SH-SY5Y (cell line): Measurements from ENCODE around the gene CIDEA.

Experiments used
- GATA2 ChIP-seq: IDR thresholded peaks from 2 replicates; pipeline ENCODE4 v1.6.1; 2011; ENCODE audit warnings: mild to moderate bottlenecking, low read depth, low read length
- GATA3 ChIP-seq: IDR thresholded peaks from 2 replicates; pipeline ENCODE4 v1.6.1; 2011; ENCODE audit warnings: low read depth, mild to moderate bottlenecking, low read length, moderate library complexity

CIDEA gene

GRCh38 chr18:12306752-12307700 is 52.9 kb downstream of the CIDEA start:
- TF ChIP-seq GATA3 (no peak), GATA2 (no peak)

DNA sequence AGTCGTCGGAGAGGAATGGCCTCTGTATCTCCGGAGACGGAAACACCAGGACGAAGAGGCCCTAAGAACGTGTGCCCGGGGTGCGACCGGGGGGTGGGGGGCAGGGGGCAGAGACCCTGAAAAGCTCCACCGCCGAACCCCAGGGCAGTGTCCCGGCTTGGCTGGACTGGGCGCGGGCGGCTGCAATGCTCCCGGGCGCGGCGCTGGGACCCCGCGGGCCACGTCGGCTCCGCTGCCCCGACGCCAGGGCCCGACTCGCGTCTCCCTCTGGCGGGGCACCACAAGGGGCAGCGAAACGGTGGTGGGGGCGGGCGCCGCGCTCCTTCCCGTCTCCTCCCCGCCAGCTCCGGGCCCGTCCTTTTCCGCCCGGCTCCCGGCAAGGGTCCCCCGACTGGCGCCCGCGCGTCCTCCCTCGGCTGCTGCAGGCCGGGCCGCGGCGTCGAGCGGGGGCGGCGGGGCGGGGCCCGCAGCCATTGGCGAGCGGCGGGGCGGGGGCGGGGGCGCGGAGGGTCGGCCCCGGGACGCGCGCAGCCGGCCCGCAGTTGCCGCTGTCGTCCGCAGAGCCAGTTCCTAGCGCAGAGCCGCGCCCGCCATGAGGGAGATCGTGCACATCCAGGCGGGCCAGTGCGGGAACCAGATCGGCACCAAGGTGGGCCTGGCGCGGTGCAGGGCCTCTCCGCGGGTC is 53.7 kb downstream of the CIDEA start, which contains the start of gene TUBB6:
TUBB6 (plus strand) TSS at position 541 of the 685 bp plus-strand sequence; CDS start at position 593, 52 bp downstream.
- TF ChIP-seq GATA2 (no peak), GATA3 (no peak)

DNA sequence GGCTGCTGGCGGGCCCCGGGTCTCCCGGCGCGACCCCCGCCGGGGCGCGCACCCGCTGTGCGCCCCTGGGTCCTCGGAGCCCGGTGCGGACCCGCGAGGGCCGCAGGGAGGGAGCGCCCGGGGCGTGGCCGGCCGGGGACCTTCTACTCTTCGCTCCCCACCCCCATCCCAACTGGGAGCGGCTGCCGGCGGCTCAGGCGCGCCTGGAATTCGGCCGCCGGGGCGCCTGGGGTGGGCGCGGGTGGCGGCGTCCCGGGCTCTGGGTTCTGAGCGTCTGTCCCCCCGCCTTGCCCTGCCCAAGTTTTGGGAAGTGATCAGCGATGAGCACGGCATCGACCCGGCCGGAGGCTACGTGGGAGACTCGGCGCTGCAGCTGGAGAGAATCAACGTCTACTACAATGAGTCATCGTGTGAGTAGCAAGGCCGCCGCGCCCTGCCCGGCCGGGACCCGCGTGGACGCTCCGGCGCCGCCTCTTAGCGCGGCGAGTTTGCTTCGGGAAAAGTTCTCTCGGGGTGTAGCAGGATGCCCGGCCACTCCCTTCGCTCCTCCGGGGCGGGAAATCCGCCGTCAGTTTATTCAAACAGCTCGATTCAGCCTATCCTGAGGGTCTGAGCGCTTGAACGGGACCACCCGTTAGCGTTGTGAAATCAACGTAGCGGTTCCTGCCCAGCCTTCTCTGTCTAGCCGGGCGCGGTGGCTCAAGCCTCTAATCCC is 54.4 kb downstream of the CIDEA start:
- no peak for TF ChIP-seq GATA2
- TF ChIP-seq GATA3: no peak

DNA sequence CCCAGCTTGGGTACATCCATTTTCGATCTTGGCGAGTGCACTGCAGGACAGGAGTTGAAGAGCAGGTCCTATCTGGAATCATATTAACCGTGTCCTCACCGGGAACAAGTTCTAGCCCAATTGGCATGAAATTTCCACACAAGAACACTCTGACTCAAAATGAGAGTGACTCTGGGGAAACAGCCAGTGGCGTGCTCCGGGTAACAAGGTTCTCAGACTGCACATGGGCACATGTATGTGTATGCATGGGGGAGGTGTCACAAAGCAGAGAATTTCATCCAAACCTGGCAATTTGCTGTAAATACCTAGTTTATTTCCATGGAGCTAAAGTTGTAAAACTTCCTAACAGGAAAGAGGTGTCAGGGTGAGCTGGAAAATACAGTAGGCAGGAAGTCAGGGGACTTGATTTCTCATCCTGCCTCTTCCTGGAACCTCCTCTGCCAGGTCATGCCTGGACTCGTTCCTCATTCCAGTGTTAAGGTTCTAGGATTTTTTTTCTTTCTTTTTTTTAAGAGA is 55.6 kb downstream of the CIDEA start:
- no peak for TF ChIP-seq GATA2
- TF ChIP-seq GATA3: no peak

- TF ChIP-seq GATA3 (no peak), GATA2 (no peak)
Measured at GRCh38 chr18:12310762-12311161, 56.6 kb downstream of the CIDEA start.

DNA sequence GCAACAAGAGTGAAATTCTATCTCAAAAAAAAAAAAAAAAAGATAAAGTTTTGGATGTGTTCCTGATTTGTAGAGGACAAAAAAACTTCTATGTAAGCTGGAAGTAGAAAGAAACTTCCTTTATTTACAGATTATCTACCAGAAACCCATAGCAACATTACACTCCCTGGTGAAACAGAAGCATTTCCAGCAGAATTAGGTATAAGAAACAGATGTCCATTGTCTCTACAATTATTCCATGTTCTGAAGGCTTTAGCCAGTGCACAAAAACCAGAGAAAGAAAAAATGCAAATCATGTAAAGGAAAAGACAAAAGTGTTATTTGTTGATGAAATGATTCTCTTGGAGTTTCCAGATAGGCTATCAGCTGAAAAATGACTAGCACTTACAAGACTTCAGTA is 58.8 kb downstream of the CIDEA start:
- no peak for TF ChIP-seq GATA3
- TF ChIP-seq GATA2: no peak

- no peak for TF ChIP-seq GATA3
- no peak for TF ChIP-seq GATA2
Measured at GRCh38 chr18:12313530-12314245, 59.5 kb downstream of the CIDEA start.

DNA sequence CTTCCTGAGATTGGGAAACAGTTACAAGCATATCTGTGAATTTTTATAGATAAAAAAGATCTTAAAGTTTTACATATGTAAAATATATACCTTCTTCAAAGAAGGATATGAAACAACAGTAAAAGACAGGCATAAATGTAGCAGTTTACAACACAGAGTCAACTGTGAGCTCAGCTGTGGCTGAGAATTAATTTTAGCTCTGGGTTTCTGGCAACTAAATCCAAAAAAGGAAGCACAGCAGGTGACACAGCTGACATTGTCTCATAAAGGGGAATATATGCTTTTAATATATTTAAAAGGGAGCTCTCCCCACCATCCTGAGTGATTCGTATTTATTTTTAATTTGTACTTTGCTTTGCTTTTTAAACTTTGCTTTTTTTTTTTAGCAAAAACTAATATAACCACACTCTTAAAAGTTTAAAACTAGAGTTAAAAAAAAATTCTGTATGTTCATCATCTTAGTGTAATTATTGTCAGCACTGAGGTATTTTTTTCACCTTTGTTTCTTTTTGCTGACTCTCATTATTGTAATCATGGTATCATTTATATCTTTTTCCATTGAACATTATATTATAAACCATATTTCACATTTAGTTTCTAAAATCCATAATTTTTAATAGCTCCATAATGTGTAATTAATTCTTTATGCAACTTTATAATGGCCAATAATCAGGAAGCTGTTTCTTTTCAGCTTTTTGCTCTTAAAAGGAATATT is 60.6 kb downstream of the CIDEA start:
- TF ChIP-seq GATA3 (no peak), GATA2 (no peak)

- TF ChIP-seq GATA3 (no peak), GATA2 (no peak)
Measured at GRCh38 chr18:12315490-12315889, 61.3 kb downstream of the CIDEA start.

DNA sequence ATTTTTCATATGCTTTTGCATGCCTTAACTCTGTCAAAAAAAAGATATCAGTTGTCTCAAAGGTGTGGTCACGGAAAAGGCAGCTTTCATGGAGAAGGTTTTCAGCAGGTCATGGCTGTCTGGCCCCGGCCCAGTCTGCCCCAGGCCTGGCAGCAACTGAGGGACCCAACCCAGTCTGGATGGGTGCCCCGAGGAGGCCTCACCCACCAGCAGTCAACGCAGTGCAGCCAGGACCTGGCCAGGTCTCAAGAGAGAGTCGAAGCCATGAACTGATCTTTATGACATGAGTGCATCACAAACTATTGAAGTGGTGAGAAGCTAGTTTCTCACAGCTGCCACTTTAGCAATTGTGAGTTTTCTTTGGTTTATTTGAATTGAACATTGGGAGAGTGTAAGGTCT is 61.8 kb downstream of the CIDEA start:
- TF ChIP-seq GATA3 (no peak), GATA2 (no peak)

DNA sequence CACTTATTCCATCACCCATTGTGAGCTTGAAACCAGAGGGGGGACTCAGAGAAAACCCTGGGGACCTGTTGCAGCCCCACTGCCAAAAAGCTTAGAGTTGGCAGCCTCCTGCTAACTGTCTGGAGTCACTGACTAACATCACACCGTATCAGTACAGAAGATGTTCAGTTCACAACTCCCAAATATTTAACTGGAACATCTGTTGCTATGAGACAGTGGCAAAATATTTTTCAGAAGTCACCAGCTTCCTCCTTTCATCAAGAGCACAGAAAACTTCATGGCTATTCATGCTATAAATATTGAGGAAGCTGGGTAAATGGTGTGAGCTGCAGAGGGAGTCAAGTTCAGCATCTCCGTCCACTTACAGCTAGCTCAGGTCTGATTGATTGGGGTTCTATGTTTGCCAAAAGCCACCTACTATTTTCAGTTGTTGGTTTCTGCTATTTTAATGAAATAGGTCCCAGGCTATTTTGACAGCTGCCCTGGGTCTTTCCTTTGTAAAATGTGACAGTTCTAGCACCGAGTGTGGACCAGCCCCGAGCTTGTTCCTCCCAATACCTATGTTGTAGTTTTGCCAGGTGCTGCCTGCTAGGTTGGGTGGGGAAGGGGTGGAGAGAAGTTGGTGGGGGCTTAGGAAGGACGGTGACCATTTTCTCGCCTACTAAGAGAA is 63.6 kb downstream of the CIDEA start:
- TF ChIP-seq GATA3 (no peak), GATA2 (no peak)

DNA sequence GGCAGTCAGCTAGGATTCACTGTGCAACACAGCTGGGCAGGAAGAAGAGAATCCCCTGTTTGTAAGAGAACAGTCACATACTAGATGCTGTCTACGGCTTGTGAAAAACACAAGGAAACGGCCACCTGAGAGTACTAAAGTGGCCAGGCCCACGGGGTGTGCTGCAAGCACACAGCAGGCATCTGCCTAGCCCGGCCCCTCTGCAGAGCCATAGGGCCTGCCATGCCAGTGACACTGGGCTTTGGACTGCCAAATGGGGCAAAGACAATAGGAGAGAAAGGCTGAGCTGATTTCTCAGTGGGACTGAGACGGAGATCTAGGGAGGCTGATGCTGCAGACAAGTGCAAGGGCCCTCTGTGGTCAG is 64.2 kb downstream of the CIDEA start:
- TF ChIP-seq GATA3 (no peak), GATA2 (no peak)
